B cell (primary cell): ENCODE measurements around the gene MT1G. TPM values are rescaled to one million over a fixed set of nuclear protein-coding genes. Genes with fewer than 3 reads are reported as not detected.

ENCODE experiments used
- ATAC-seq: fragments of 200-7000 bp; cut with Tn5 transposase; one replicate; pipeline ENCODE4 v1.10.0; 2021; ENCODE audit warnings: low read depth, mild to moderate bottlenecking, moderate number of reproducible peaks, moderate library complexity
- CTCF ChIA-PET: fragments of 350-600 bp; sonication (Branson Sonifier 250); formaldehyde crosslinking; loops from one replicate; lab custom pipeline; 2021; ENCODE audit warnings: antibody characterized with exemption, inconsistent platforms; lab: Charles Lee
- POLR2A ChIA-PET: fragments of 350-600 bp; sonication (Branson Sonifier 250); formaldehyde crosslinking; loops from one replicate; lab custom pipeline; 2021; ENCODE audit warnings: antibody characterized with exemption; lab: Charles Lee
- DNase-seq: peaks from one replicate; pipeline ENCODE4 v3.0.0; 2013
- H2AFZ ChIP-seq: 2 replicates; pipeline ENCODE4 v1.6.1; 2012; ENCODE audit warnings: mild to moderate bottlenecking, low read depth, low read length; ENCODE audit not compliant: insufficient read depth, poor library complexity, severe bottlenecking
- H3K27ac ChIP-seq, 2 donors: 1 replicate in 1 of 2; 2 replicates in 1 of 2; pipeline ENCODE4 v1.5.1; 2012 to 2013; ENCODE audit warnings: low read length in 2 of 2, mild to moderate bottlenecking in 2 of 2, moderate library complexity in 1 of 2
- H3K27me3 ChIP-seq, 4 experiments: fragments of 200-600 bp in 1 of 4; sonication (generic) in 1 of 4; replicated peaks in 1 of 4; 1 replicate in 2 of 4; 2 replicates in 2 of 4; pipeline versions ENCODE4 v1.6.1 to v1.7.0; 2013 to 2016; ENCODE audit warnings: low read length in 3 of 4, mild to moderate bottlenecking in 2 of 4, mixed read lengths in 1 of 4, moderate library complexity in 1 of 4; ENCODE audit not compliant: insufficient read depth in 4 of 4, control insufficient read depth in 3 of 4; ENCODE audit errors: control extremely low read depth in 1 of 4
- H3K36me3 ChIP-seq, 2 experiments: replicated peaks in 1 of 2; 1 replicate in 1 of 2; 2 replicates in 1 of 2; pipeline versions ENCODE4 v1.6.1 to v1.7.1; 2013; ENCODE audit warnings: low read length in 1 of 2; ENCODE audit not compliant: insufficient read depth in 2 of 2, control insufficient read depth in 1 of 2; ENCODE audit errors: control extremely low read depth in 1 of 2, extremely low read depth in 1 of 2
- H3K4me1 ChIP-seq, 2 donors: fragments of 200-600 bp in 1 of 2; sonication (generic) in 1 of 2; 1 replicate in 1 of 2; 2 replicates in 1 of 2; pipeline versions ENCODE4 v1.5.1 to v1.6.1; 2013 to 2017; ENCODE audit warnings: low read length in 2 of 2; ENCODE audit not compliant: control insufficient read depth in 2 of 2, insufficient read depth in 2 of 2
- H3K4me2 ChIP-seq: replicated peaks from 2 replicates; pipeline ENCODE3; 2012; ENCODE audit warnings: mild to moderate bottlenecking, low read depth, low read length; ENCODE audit not compliant: poor library complexity, severe bottlenecking
- H3K4me3 ChIP-seq, 5 experiments: fragments of 200-600 bp in 1 of 5; sonication (generic) in 1 of 5; 1 replicate in 3 of 5; 2 replicates in 2 of 5; pipeline versions ENCODE4 v1.5.1 to v1.7.0; 2011 to 2016; ENCODE audit warnings: low read length in 4 of 5, mild to moderate bottlenecking in 4 of 5, low read depth in 2 of 5, control low read depth in 1 of 5, moderate library complexity in 1 of 5; ENCODE audit not compliant: insufficient read depth in 1 of 5; ENCODE audit errors: control extremely low read depth in 1 of 5, extremely low read depth in 1 of 5
- H3K79me2 ChIP-seq: fragments of 200-600 bp; sonication (generic); one replicate; pipeline ENCODE4 v1.6.0; 2016; ENCODE audit warnings: low read length; ENCODE audit not compliant: control insufficient read depth, insufficient read depth
- H3K9ac ChIP-seq: fragments of 200-600 bp; sonication (generic); 2 replicates; pipeline ENCODE4 v1.6.1; 2017; ENCODE audit warnings: mild to moderate bottlenecking, low read length, moderate library complexity
- H3K9me3 ChIP-seq, 3 donors: one replicate each; pipeline versions ENCODE4 v1.6.1 to v1.7.1; 2013; ENCODE audit warnings: low read length in 2 of 3; ENCODE audit not compliant: control insufficient read depth in 2 of 3, insufficient read depth in 1 of 3; ENCODE audit errors: control extremely low read depth in 1 of 3
- H4K20me1 ChIP-seq: 2 replicates; pipeline ENCODE4 v1.6.0; 2012; ENCODE audit warnings: mild to moderate bottlenecking, low read length; ENCODE audit not compliant: insufficient read depth, control insufficient read depth, poor library complexity, severe bottlenecking
- H3K27ac Mint-ChIP-seq: one replicate; pipeline ENCODE4 v1.8.0; 2021; ENCODE audit warnings: mixed read lengths
- H3K27me3 Mint-ChIP-seq: one replicate; pipeline ENCODE4 v1.8.0; 2021; ENCODE audit warnings: mixed read lengths
- H3K4me1 Mint-ChIP-seq: one replicate; pipeline ENCODE4 v1.8.0; 2021; ENCODE audit warnings: mixed read lengths
- H3K4me3 Mint-ChIP-seq: one replicate; pipeline ENCODE4 v1.8.0; 2021; ENCODE audit warnings: mixed read lengths
- H3K9me3 Mint-ChIP-seq: one replicate; pipeline ENCODE4 v1.8.0; 2022; ENCODE audit warnings: mixed read lengths; ENCODE audit not compliant: insufficient read depth
- CTCF ChIP-seq: fragments of 200-600 bp; IDR thresholded peaks from one replicate; pipeline ENCODE4 v1.8.0; 2022; ENCODE audit warnings: antibody characterized with exemption, mild to moderate bottlenecking
- EZH2 ChIP-seq: IDR thresholded peaks from 2 replicates; pipeline ENCODE4 v1.6.1; 2012; ENCODE audit warnings: borderline replicate concordance, low read depth, mild to moderate bottlenecking, moderate library complexity, low read length; ENCODE audit not compliant: insufficient read depth, poor library complexity, severe bottlenecking
- WGBS: methylation state at CpG from one replicate; pipeline ENCODE4 v1.1.5; 2013; ENCODE audit warnings: missing lambda C conversion rate; ENCODE audit not compliant: insufficient coverage; 5-methylcytosine and 5-hydroxymethylcytosine counted together
- intact Hi-C: fragments of 100-400 bp; cut with micrococcal nuclease; formaldehyde crosslinking; loops from one replicate; pipeline ENCODE4 v1.10.0; 2022
- polyA plus RNA-seq: library from polyadenylated mRNA; depleted of rRNA; stranded (reverse); fragments of >200 nt; gene quantifications from 2 replicates; pipeline ENCODE4 v1.2.3, GENCODE V29; 2012
- total RNA-seq, 2 donors: library from RNA; stranded (reverse); fragments of 120-200 nt in 1 of 2; gene quantifications; 1 replicate in 1 of 2; 2 replicates in 1 of 2; pipeline versions ENCODE4 v1.2.3 to v1.2.4, GENCODE V29; 2013 to 2022

The MT1G gene
- total and polyA plus RNA-seq, 2 donors (not counting 1 experiment from before 2014, with no cell fraction given), result not detected

GRCh38 chr16:56701534-56701933, 33.7 kb upstream of the MT1G start:
- no peak for DNase-seq
- Histone ChIP-seq H4K20me1 (no peaks in the 10 kb centered on the region), H2AFZ (peak overlapping the region; percentile 41), H3K27me3 (no peaks in the 10 kb centered on the region), H3K9me3 (peaks cover 0 to 11% (median 3%) of the 10 kb centered on the region in 3 donors), H3K4me2 (no peak overlapping the region), H3K36me3 (no peaks in the 10 kb centered on the region), H3K4me3 (no peak overlapping the region), H3K79me2 (no peaks in the 10 kb centered on the region), H3K4me1 (peaks cover 0 to 4% of the 10 kb centered on the region in 2 donors), H3K9ac (no peak overlapping the region), H3K27ac (no peak overlapping the region)
- ATAC-seq, result no peak
- WGBS, result 100% methylated on average over 3 of the region's 7 CpGs
- H3K27ac Mint-ChIP-seq, result peak overlapping the region; percentile 43
- ChIA-PET CTCF (interaction anchor here (0.8 to 3.6 kb wide), 44 partner anchors 11 to 1237 kb away, joined by 3 to 53 read pairs (median 6); partner anchors contain the start of genes BBS2, MT1X, MT2A and NUDT21), POLR2A (interaction anchor here (0.7 to 1.1 kb wide), 6 partner anchors 28 to 250 kb away, joined by 3 to 5 read pairs (median 3); partner anchors contain the start of genes BBS2, NUDT21 and OGFOD1)
- H3K27me3 Mint-ChIP-seq, result peaks cover 3% of the 10 kb centered on the region
- no peak overlapping the region for H3K4me3 Mint-ChIP-seq
- intact Hi-C loops, result loop anchor here (5.0 to 10.0 kb wide), 4 partner anchors 277 to 757 kb away; partner anchors contain the start of gene AMFR
- peaks cover 5% of the 10 kb centered on the region for H3K4me1 Mint-ChIP-seq
- H3K9me3 Mint-ChIP-seq, result peaks cover 7% of the 10 kb centered on the region
- no peak for TF ChIP-seq CTCF
- no peak for TF ChIP-seq EZH2

- Histone ChIP-seq H3K27ac (no peak overlapping the region), H3K4me1 (peaks cover 0 to 4% of the 10 kb centered on the region in 2 donors), H3K9ac (no peak overlapping the region), H3K79me2 (no peaks in the 10 kb centered on the region), H3K4me2 (no peak overlapping the region), H3K9me3 (peaks cover 0 to 11% (median 3%) of the 10 kb centered on the region in 3 donors), H4K20me1 (no peaks in the 10 kb centered on the region), H2AFZ (no peak overlapping the region), H3K36me3 (no peaks in the 10 kb centered on the region), H3K4me3 (no peak overlapping the region), H3K27me3 (no peaks in the 10 kb centered on the region)
- Mint-ChIP-seq H3K27me3 (peaks cover 3% of the 10 kb centered on the region), H3K27ac (no peak overlapping the region), H3K9me3 (peaks cover 7% of the 10 kb centered on the region), H3K4me1 (peaks cover 5% of the 10 kb centered on the region), H3K4me3 (no peak overlapping the region)
- POLR2A ChIA-PET, result no interaction called here
- CTCF ChIA-PET, result interaction anchor here (0.6 to 3.6 kb wide), 13 partner anchors 9 to 1236 kb away, joined by 3 to 53 read pairs (median 17); partner anchors contain the start of genes MT1X and MT2A
- intact Hi-C loops, result loop anchor here (5.0 to 10.0 kb wide), 4 partner anchors 276 to 756 kb away; partner anchors contain the start of gene AMFR
- DNase-seq (no peak), ATAC-seq (no peak)
- TF ChIP-seq EZH2 (no peak), CTCF (no peak)
- WGBS, result 93% methylated on average over 1 of the region's 1 CpG
Measured at GRCh38 chr16:56700631-56701030, 32.8 kb upstream of the MT1G start.
